ENCODE measurements around the gene RNGTT.

- TF ChIP-seq POLR2A (IDR thresholded peaks at IDR 0.05) (no peak), EP300 (IDR thresholded peaks at IDR 0.05) (no peak), POLR2AphosphoS5 (IDR thresholded peaks at IDR 0.05) (no peak)
- TF ChIP-seq, protein P1, sequence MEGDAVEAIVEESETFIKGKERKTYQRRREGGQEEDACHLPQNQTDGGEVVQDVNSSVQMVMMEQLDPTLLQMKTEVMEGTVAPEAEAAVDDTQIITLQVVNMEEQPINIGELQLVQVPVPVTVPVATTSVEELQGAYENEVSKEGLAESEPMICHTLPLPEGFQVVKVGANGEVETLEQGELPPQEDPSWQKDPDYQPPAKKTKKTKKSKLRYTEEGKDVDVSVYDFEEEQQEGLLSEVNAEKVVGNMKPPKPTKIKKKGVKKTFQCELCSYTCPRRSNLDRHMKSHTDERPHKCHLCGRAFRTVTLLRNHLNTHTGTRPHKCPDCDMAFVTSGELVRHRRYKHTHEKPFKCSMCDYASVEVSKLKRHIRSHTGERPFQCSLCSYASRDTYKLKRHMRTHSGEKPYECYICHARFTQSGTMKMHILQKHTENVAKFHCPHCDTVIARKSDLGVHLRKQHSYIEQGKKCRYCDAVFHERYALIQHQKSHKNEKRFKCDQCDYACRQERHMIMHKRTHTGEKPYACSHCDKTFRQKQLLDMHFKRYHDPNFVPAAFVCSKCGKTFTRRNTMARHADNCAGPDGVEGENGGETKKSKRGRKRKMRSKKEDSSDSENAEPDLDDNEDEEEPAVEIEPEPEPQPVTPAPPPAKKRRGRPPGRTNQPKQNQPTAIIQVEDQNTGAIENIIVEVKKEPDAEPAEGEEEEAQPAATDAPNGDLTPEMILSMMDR (IDR thresholded peaks at IDR 0.05): no peak
Measured at GRCh38 chr6:88855541-88856147, 107.8 kb downstream of the RNGTT start.
